HCT116 (cell line): Measurements from ENCODE around the gene RIN3. TPM values are rescaled to one million over a fixed set of nuclear protein-coding genes. Genes with fewer than 3 reads are reported as not detected.

Experiments used
- ATAC-seq: fragments of 200-7000 bp; cut with Tn5 transposase; 2 replicates; pipeline ENCODE4 v1.9.1; 2020; ENCODE audit warnings: mild to moderate bottlenecking, moderate library complexity
- BruUV-seq: library from RNA; stranded (reverse); fragments of 400-500 nt; replicated peaks from 2 replicates; lab custom pipeline; 2021; lab: Mats Ljungman, UMichigan
- CTCF ChIA-PET: fragments of 300-600 bp; sonication (Branson Sonifier 250); formaldehyde crosslinking; loops from one replicate; lab custom pipeline; 2021; ENCODE audit warnings: antibody characterized with exemption; lab: Charles Lee
- POLR2A ChIA-PET: fragments of 300-600, 350-600 bp; sonication (Branson Sonifier 250); formaldehyde crosslinking; loops from one replicate; lab custom pipeline; 2021; ENCODE audit warnings: antibody characterized with exemption; lab: Charles Lee
- RAD21 ChIA-PET, 2 experiments: fragments of 300-600 bp; sonication (Branson Sonifier 250); formaldehyde crosslinking; loops; one replicate each; lab custom pipeline; 2023; ENCODE audit warnings: low total read pairs in 2 of 2; ENCODE audit not compliant: uncharacterized antibody in 2 of 2, unreplicated experiment in 2 of 2, low non-redundant PET in 1 of 2; lab: Charles Lee
- DNase-seq: peaks from one replicate; pipeline ENCODE4 v3.0.0-alpha.2; 2010; ENCODE audit warnings: low read depth, low spot score
- H2AFZ ChIP-seq: fragments of 200-600 bp; shearing (Covaris generic), sonication (generic); 2 replicates; pipeline ENCODE4 v1.6.1; 2017; ENCODE audit warnings: low read depth, mixed run types, mixed read lengths, antibody characterized with exemption, low read length; ENCODE audit not compliant: poor library complexity, severe bottlenecking
- H3K27ac ChIP-seq: 2 replicates; pipeline ENCODE4 v1.5.1; 2012; ENCODE audit warnings: low read depth, low read length
- H3K27me3 ChIP-seq: fragments of 200-600 bp; sonication (generic); 2 replicates; pipeline ENCODE4 v1.6.1; 2016; ENCODE audit warnings: mixed run types, low read length, mixed read lengths; ENCODE audit not compliant: insufficient read depth
- H3K36me3 ChIP-seq, 2 experiments: fragments of 200-500 bp in 1 of 2; fragments of 200-600 bp in 1 of 2; sonication (Bioruptor generic) in 1 of 2; sonication (generic) in 1 of 2; 2 replicates each; pipeline versions ENCODE4 v1.5.1 to v1.6.1; 2014 to 2016; ENCODE audit warnings: low read length in 2 of 2, inconsistent platforms in 1 of 2, mixed read lengths in 1 of 2, mixed run types in 1 of 2; ENCODE audit not compliant: insufficient read depth in 2 of 2, control insufficient read depth in 1 of 2
- H3K4me1 ChIP-seq, 2 experiments: fragments of 200-600 bp in 1 of 2; sonication (generic) in 1 of 2; 2 replicates each; pipeline versions ENCODE4 v1.5.1 to v1.6.1; 2012 to 2017; ENCODE audit warnings: low read length in 2 of 2, inconsistent platforms in 1 of 2, mild to moderate bottlenecking in 1 of 2, mixed read lengths in 1 of 2, mixed run types in 1 of 2, moderate library complexity in 1 of 2; ENCODE audit not compliant: insufficient read depth in 2 of 2, control insufficient read depth in 1 of 2
- H3K4me2 ChIP-seq: fragments of 200-600 bp; sonication (generic); 2 replicates; pipeline ENCODE4 v1.6.1; 2017; ENCODE audit warnings: mixed run types, low read length, mixed read lengths
- H3K4me3 ChIP-seq, 2 experiments: fragments of 200-600 bp in 1 of 2; sonication (generic) in 1 of 2; replicated peaks in 1 of 2; 2 replicates each; pipeline ENCODE4 v1.5.1; 2011 to 2016; ENCODE audit warnings: low read length in 2 of 2, control low read depth in 1 of 2, low read depth in 1 of 2, mild to moderate bottlenecking in 1 of 2, mixed read lengths in 1 of 2, mixed run types in 1 of 2
- H3K79me2 ChIP-seq: fragments of 200-600 bp; sonication (generic); 2 replicates; pipeline ENCODE4 v1.6.1; 2017; ENCODE audit warnings: mild to moderate bottlenecking, mixed run types, low read length, moderate library complexity, mixed read lengths; ENCODE audit not compliant: insufficient read depth
- H3K9ac ChIP-seq: fragments of 200-600 bp; sonication (generic); 2 replicates; pipeline ENCODE4 v1.6.1; 2016; ENCODE audit warnings: low read length, mixed read lengths
- H3K9me2 ChIP-seq: fragments of 200-600 bp; sonication (generic), shearing (Covaris generic); 2 replicates; pipeline ENCODE4 v1.6.1; 2017; ENCODE audit warnings: mixed run types, mild to moderate bottlenecking, moderate library complexity; ENCODE audit not compliant: insufficient read depth
- H3K9me3 ChIP-seq, 2 experiments: fragments of 200-500 bp in 1 of 2; fragments of 200-600 bp in 1 of 2; sonication (Bioruptor generic) in 1 of 2; sonication (generic) in 1 of 2; 2 replicates each; pipeline ENCODE4 v1.6.1; 2014 to 2017; ENCODE audit warnings: low read length in 2 of 2, mixed read lengths in 2 of 2, inconsistent platforms in 1 of 2, low read depth in 1 of 2, mild to moderate bottlenecking in 1 of 2, mixed run types in 1 of 2, moderate library complexity in 1 of 2; ENCODE audit not compliant: control insufficient read depth in 1 of 2, insufficient read depth in 1 of 2
- H4K20me1 ChIP-seq: fragments of 200-600 bp; sonication (generic), shearing (Covaris generic); 2 replicates; pipeline ENCODE4 v1.6.1; 2017; ENCODE audit warnings: mixed run types, mild to moderate bottlenecking, moderate library complexity; ENCODE audit not compliant: insufficient read depth
- EGR1 ChIP-seq: IDR thresholded peaks from 2 replicates; pipeline ENCODE4 v1.6.1; 2012; ENCODE audit warnings: low read depth
- FOSL1 ChIP-seq: IDR thresholded peaks from 2 replicates; pipeline ENCODE4 v1.6.1; 2012; ENCODE audit warnings: low read depth
- JUND ChIP-seq: IDR thresholded peaks from 2 replicates; pipeline ENCODE4 v1.6.1; 2012
- RAD21 ChIP-seq: IDR thresholded peaks from 2 replicates; pipeline ENCODE4 v1.6.1; 2012; ENCODE audit warnings: low read depth, mild to moderate bottlenecking
- REST ChIP-seq: IDR thresholded peaks from 2 replicates; pipeline ENCODE4 v1.6.1; 2012; ENCODE audit warnings: low read depth
- SIN3A ChIP-seq: IDR thresholded peaks from 2 replicates; pipeline ENCODE4 v1.6.1; 2012; ENCODE audit warnings: low read depth
- ZBTB33 ChIP-seq: IDR thresholded peaks from 2 replicates; pipeline ENCODE4 v1.6.1; 2011; ENCODE audit warnings: mild to moderate bottlenecking, low read length, moderate library complexity; ENCODE audit not compliant: insufficient replicate concordance; ENCODE audit errors: extremely low read depth
- ZFX ChIP-seq: fragments of 450-650 bp; IDR thresholded peaks from 2 replicates; pipeline ENCODE4 v1.6.1; 2017
- intact Hi-C: fragments of 100-400 bp; cut with micrococcal nuclease; formaldehyde crosslinking; loops from 2 replicates; pipeline ENCODE4 v1.10.0; 2022
- total RNA-seq: library from RNA; stranded (reverse); gene quantifications from one replicate; pipeline ENCODE4 v1.2.1, GENCODE V29; 2021; ENCODE audit not compliant: unreplicated experiment

The RIN3 gene
- total RNA-seq, 1 experiment from 2014 or later = 22.2 TPM

- CTCF ChIA-PET = interaction anchor here (1.2 kb wide), 1 partner anchor 22 kb away, joined by 3 read pairs; no protein-coding TSS in a partner anchor
These were observed 198.5 kb downstream of the RIN3 start for GRCh38 chr14:92711976-92712653.

More at GRCh38 chr14:92711976-92712653, 198.5 kb downstream of the RIN3 start:
- ChIA-PET POLR2A (interaction anchor here (1.4 kb wide), 1 partner anchor 36 kb away, joined by 3 read pairs; the partner anchor contains the start of gene LGMN), RAD21 (no interaction called here)
- peaks cover 3 to 6% of the 10 kb centered on the region in 2 experiments; a peak in 2 of 4 replicates for H3K36me3 ChIP-seq
- no peak overlapping the region for H3K4me2 ChIP-seq
- no peaks in the 10 kb centered on the region for H4K20me1 ChIP-seq
- peaks cover 6 to 14% of the 10 kb centered on the region in 2 experiments for H3K4me1 ChIP-seq
- no peak overlapping the region for H2AFZ ChIP-seq
- no TSS peak for BruUV-seq
- DNase-seq = no peak
- H3K79me2 ChIP-seq = no peaks in the 10 kb centered on the region
- intact Hi-C loops = no loop called here
- no peak overlapping the region for H3K27ac ChIP-seq
- no peaks in the 10 kb centered on the region for H3K9me3 ChIP-seq
- no peaks in the 10 kb centered on the region for H3K27me3 ChIP-seq
- H3K4me3 ChIP-seq = no peak overlapping the region
- H3K9me2 ChIP-seq = no peaks in the 10 kb centered on the region
- TF ChIP-seq FOSL1 (no peak), RAD21 (no peak), ZBTB33 (no peak), EGR1 (no peak), SIN3A (no peak), ZFX (no peak), JUND (no peak), REST (no peak)
- ATAC-seq = no peak
- no peak overlapping the region for H3K9ac ChIP-seq
